HEK293 (cell line): ENCODE measurements around the gene DCDC2.

Experiments
- PRDM10 ChIP-seq: fragments of 450-650 bp; formaldehyde crosslinking; IDR thresholded peaks from 2 replicates; pipeline ENCODE4 v1.5.1; 2016; ENCODE audit warnings: missing biosample characterization, missing genetic modification characterization
- REST ChIP-seq: fragments of 450-650 bp; formaldehyde crosslinking; IDR thresholded peaks from 2 replicates; pipeline ENCODE4 v1.5.1; 2016; ENCODE audit warnings: missing biosample characterization, missing genetic modification characterization
- YY2 ChIP-seq: fragments of 450-650 bp; formaldehyde crosslinking; IDR thresholded peaks from 2 replicates; pipeline ENCODE4 v1.5.1; 2016; ENCODE audit warnings: missing biosample characterization, missing genetic modification characterization
- ZFP3 ChIP-seq: fragments of 450-650 bp; formaldehyde crosslinking; IDR thresholded peaks from 2 replicates; pipeline ENCODE4 v1.5.1; 2016; ENCODE audit warnings: low read depth, missing biosample characterization, missing genetic modification characterization
- ZNF426 ChIP-seq: fragments of 450-650 bp; formaldehyde crosslinking; IDR thresholded peaks from 2 replicates; pipeline ENCODE4 v1.5.1; 2017; ENCODE audit warnings: missing biosample characterization, missing genetic modification characterization, mild to moderate bottlenecking, inconsistent platforms, moderate library complexity
- ZNF626 ChIP-seq: fragments of 450-650 bp; sonication (Bioruptor Pico); formaldehyde crosslinking; IDR thresholded peaks from 2 replicates; pipeline ENCODE4 v1.5.1; 2018; ENCODE audit warnings: missing biosample characterization, missing genetic modification characterization, inconsistent platforms
- ZNF792 ChIP-seq: fragments of 450-650 bp; formaldehyde crosslinking; IDR thresholded peaks from 2 replicates; pipeline ENCODE4 v1.5.1; 2016; ENCODE audit warnings: missing biosample characterization, missing genetic modification characterization
- ZSCAN4 ChIP-seq: fragments of 450-650 bp; formaldehyde crosslinking; IDR thresholded peaks from 2 replicates; pipeline ENCODE4 v1.5.1; 2017; ENCODE audit warnings: missing biosample characterization, missing genetic modification characterization
- TF ChIP-seq, protein P1 (sequence below): fragments of 450-650 bp; formaldehyde crosslinking; IDR thresholded peaks from 2 replicates; pipeline ENCODE4 v1.5.1; 2016; ENCODE audit warnings: missing biosample characterization, missing genetic modification characterization
- TF ChIP-seq, protein P2 (sequence below): fragments of 450-650 bp; formaldehyde crosslinking; IDR thresholded peaks from 2 replicates; pipeline ENCODE4 v1.5.1; 2016; ENCODE audit warnings: missing biosample characterization, missing genetic modification characterization
- TF ChIP-seq, protein P3 (sequence below): fragments of 450-650 bp; formaldehyde crosslinking; IDR thresholded peaks from 2 replicates; pipeline ENCODE4 v1.5.1; 2016; ENCODE audit warnings: missing biosample characterization, missing genetic modification characterization

DNA sequence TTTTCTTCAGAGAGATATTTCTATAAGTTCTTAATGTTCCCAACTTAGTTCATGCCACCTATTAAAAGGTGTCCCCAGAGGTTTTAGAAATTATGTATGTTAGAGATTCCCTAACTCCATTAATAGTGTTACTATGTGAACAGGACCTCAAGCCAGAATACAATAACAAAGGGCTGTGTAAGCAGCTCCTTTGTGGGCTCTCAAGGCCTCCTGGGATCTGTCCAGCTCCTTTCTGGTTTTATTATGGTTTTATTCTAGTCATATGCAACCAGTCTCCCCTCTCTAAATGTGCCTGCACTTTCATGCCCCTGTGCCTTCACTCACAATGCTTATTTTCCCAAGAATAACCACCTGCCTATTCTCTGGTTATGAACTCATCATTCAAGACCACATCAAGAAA is 209.2 kb downstream of the DCDC2 start:
- TF ChIP-seq ZNF426 (tag by site-specific recombination) = no peak
- no peak for TF ChIP-seq YY2 (tag by site-specific recombination)
- no peak for TF ChIP-seq ZSCAN4 (tag by site-specific recombination)
- TF ChIP-seq, protein P1, sequence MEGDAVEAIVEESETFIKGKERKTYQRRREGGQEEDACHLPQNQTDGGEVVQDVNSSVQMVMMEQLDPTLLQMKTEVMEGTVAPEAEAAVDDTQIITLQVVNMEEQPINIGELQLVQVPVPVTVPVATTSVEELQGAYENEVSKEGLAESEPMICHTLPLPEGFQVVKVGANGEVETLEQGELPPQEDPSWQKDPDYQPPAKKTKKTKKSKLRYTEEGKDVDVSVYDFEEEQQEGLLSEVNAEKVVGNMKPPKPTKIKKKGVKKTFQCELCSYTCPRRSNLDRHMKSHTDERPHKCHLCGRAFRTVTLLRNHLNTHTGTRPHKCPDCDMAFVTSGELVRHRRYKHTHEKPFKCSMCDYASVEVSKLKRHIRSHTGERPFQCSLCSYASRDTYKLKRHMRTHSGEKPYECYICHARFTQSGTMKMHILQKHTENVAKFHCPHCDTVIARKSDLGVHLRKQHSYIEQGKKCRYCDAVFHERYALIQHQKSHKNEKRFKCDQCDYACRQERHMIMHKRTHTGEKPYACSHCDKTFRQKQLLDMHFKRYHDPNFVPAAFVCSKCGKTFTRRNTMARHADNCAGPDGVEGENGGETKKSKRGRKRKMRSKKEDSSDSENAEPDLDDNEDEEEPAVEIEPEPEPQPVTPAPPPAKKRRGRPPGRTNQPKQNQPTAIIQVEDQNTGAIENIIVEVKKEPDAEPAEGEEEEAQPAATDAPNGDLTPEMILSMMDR (tag by site-specific recombination) = no peak
- TF ChIP-seq PRDM10 = no peak
- no peak for TF ChIP-seq REST (tag by site-specific recombination)
- no peak for TF ChIP-seq ZNF792 (tag by site-specific recombination)
- no peak for TF ChIP-seq ZNF626 (tag by site-specific recombination)
- TF ChIP-seq, protein P2, sequence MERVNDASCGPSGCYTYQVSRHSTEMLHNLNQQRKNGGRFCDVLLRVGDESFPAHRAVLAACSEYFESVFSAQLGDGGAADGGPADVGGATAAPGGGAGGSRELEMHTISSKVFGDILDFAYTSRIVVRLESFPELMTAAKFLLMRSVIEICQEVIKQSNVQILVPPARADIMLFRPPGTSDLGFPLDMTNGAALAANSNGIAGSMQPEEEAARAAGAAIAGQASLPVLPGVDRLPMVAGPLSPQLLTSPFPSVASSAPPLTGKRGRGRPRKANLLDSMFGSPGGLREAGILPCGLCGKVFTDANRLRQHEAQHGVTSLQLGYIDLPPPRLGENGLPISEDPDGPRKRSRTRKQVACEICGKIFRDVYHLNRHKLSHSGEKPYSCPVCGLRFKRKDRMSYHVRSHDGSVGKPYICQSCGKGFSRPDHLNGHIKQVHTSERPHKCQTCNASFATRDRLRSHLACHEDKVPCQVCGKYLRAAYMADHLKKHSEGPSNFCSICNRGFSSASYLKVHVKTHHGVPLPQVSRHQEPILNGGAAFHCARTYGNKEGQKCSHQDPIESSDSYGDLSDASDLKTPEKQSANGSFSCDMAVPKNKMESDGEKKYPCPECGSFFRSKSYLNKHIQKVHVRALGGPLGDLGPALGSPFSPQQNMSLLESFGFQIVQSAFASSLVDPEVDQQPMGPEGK = no peak
- TF ChIP-seq ZFP3 = no peak
- TF ChIP-seq, protein P3, sequence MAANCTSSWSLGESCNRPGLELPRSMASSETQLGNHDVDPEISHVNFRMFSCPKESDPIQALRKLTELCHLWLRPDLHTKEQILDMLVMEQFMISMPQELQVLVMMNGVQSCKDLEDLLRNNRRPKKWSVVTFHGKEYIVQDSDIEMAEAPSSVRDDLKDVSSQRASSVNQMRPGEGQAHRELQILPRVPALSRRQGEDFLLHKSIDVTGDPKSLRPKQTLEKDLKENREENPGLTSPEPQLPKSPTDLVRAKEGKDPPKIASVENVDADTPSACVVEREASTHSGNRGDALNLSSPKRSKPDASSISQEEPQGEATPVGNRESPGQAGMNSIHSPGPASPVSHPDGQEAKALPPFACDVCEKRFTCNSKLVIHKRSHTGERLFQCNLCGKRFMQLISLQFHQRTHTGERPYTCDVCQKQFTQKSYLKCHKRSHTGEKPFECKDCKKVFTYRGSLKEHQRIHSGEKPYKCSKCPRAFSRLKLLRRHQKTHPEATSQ (tag by site-specific recombination) = no peak
